Gastrocnemius medialis (tissue), 4 donors: Measurements from ENCODE around the gene ROR1. TPM values are rescaled to one million over a fixed set of nuclear protein-coding genes. Genes with fewer than 3 reads are reported as not detected.

Experiments used
- ATAC-seq, 2 donors: fragments of 150-250 bp; one replicate each; pipeline ENCODE4 v1.9.1; 2016
- DNase-seq, 2 donors: peaks; one replicate each; pipeline ENCODE4 v3.0.0-alpha.2; 2019
- H3K27ac ChIP-seq, 4 donors: fragments of 200-600 bp; sonication (generic); 1 replicate in 1 of 4; 2 replicates in 3 of 4; pipeline ENCODE4 v1.5.1; 2016 to 2018; ENCODE audit warnings: mild to moderate bottlenecking in 2 of 4, moderate library complexity in 1 of 4
- H3K27me3 ChIP-seq, 3 donors: fragments of 200-600 bp; sonication (generic) in 2 of 3; 1 replicate in 1 of 3; 2 replicates in 2 of 3; pipeline versions ENCODE4 v1.5.1 to v1.6.0; 2016 to 2019; ENCODE audit warnings: mild to moderate bottlenecking in 1 of 3, moderate library complexity in 1 of 3
- H3K36me3 ChIP-seq, 2 donors: fragments of 200-600 bp; sonication (generic) in 1 of 2; one replicate each; pipeline ENCODE4 v1.5.1; 2017 to 2018
- H3K4me1 ChIP-seq, 2 donors: fragments of 200-600 bp; sonication (generic) in 1 of 2; one replicate each; pipeline ENCODE4 v1.5.1; 2016 to 2017; ENCODE audit warnings: mild to moderate bottlenecking in 2 of 2
- H3K4me3 ChIP-seq, 4 donors: fragments of 200-600 bp; sonication (generic) in 3 of 4; 1 replicate in 1 of 4; 2 replicates in 3 of 4; pipeline ENCODE4 v1.5.1; 2016 to 2019; ENCODE audit warnings: mild to moderate bottlenecking in 2 of 4
- H3K9me3 ChIP-seq, 3 donors: fragments of 200-600 bp; sonication (generic) in 2 of 3; 1 replicate in 1 of 3; 2 replicates in 2 of 3; pipeline ENCODE4 v1.5.1; 2016 to 2019
- CTCF ChIP-seq, 5 experiments: fragments of 450-650 bp in 3 of 5; fragments of 200-600 bp in 2 of 5; sonication (generic) in 2 of 5; IDR thresholded peaks in 4 of 5; conservative IDR thresholded peaks in 1 of 5; 1 replicate in 4 of 5; 2 replicates in 1 of 5; pipeline ENCODE4 v1.5.1; 2016 to 2019; ENCODE audit warnings: antibody characterized with exemption in 5 of 5, mild to moderate bottlenecking in 3 of 5, moderate library complexity in 3 of 5
- POLR2A ChIP-seq, 2 donors: fragments of 450-650 bp; IDR thresholded peaks; one replicate each; pipeline ENCODE4 v1.6.1; 2017; ENCODE audit warnings: antibody characterized with exemption in 2 of 2, mild to moderate bottlenecking in 2 of 2, moderate library complexity in 2 of 2
- in situ Hi-C, 4 donors: fragments of 200-750 bp; cut with MboI; loops; one replicate each; pipeline versions ENCODE4 v1.15.0 to v1.8.0; 2017; ENCODE audit warnings: low sequenced_read_pairs in 4 of 4
- intact Hi-C: fragments of 100-400 bp; cut with DNase I; formaldehyde crosslinking; loops from one replicate; pipeline ENCODE4 v1.15.1; 2023; ENCODE audit warnings: low total_unique reads
- total RNA-seq, 4 donors: library from RNA; depleted of rRNA; stranded (reverse); fragments of >200 nt; gene quantifications; one replicate each; pipeline versions ENCODE4 v1.1.0 to v1.2.3, GENCODE V29; 2016

ROR1 gene
- total RNA-seq, 4 donors from 2014 or later: 2.5 to 4.3 (median 3.6) TPM

- intact Hi-C loops (no loop called here), in situ Hi-C loops (loop anchor here (10.0 to 25.0 kb wide), 7 partner anchors 194 to 516 kb away; partner anchors contain the start of gene ROR1 (in 2 of the 4))
- no peaks in the 10 kb centered on the region for H3K27me3 ChIP-seq
- TF ChIP-seq CTCF (IDR thresholded peaks at IDR 0.05 in 4 of 5, conservative IDR thresholded peaks at IDR 0.05 in 1 of 5) (no peak), POLR2A (IDR thresholded peaks at IDR 0.05) (no peak)
- ATAC-seq (no peak), DNase-seq (no peak)
- H3K4me3 ChIP-seq: no peak overlapping the region
- no peaks in the 10 kb centered on the region for H3K9me3 ChIP-seq
- H3K36me3 ChIP-seq: no peaks in the 10 kb centered on the region
- H3K4me1 ChIP-seq: peaks cover 0 to 9% of the 10 kb centered on the region in 2 donors
- no peak overlapping the region for H3K27ac ChIP-seq
These were observed 357.3 kb downstream of the ROR1 start for GRCh38 chr1:64131155-64131554.

GRCh38 chr1:64133036-64133435, 359.2 kb downstream of the ROR1 start:
- DNase-seq: no peak
- H3K27ac ChIP-seq: no peak overlapping the region
- no peak for TF ChIP-seq POLR2A (IDR thresholded peaks at IDR 0.05)
- TF ChIP-seq CTCF (IDR thresholded peaks at IDR 0.05 in 4 of 5, conservative IDR thresholded peaks at IDR 0.05 in 1 of 5): no peak
- no peak overlapping the region for H3K4me3 ChIP-seq
- no peaks in the 10 kb centered on the region for H3K27me3 ChIP-seq
- peaks cover 0 to 9% of the 10 kb centered on the region in 2 donors for H3K4me1 ChIP-seq
- no peaks in the 10 kb centered on the region for H3K36me3 ChIP-seq
- intact Hi-C loops (no loop called here), in situ Hi-C loops (loop anchor here (10.0 to 25.0 kb wide), 7 partner anchors 196 to 518 kb away; partner anchors contain the start of gene ROR1 (in 2 of the 4))
- no peak for ATAC-seq
- no peaks in the 10 kb centered on the region for H3K9me3 ChIP-seq

GRCh38 chr1:64135462-64136223, 361.8 kb downstream of the ROR1 start:
- no peak overlapping the region for H3K27ac ChIP-seq
- no peaks in the 10 kb centered on the region for H3K27me3 ChIP-seq
- H3K36me3 ChIP-seq: no peaks in the 10 kb centered on the region
- ATAC-seq (no peak), DNase-seq (no peak)
- in situ Hi-C loops (loop anchor here (5.0 to 25.0 kb wide), 8 partner anchors 198 to 521 kb away; partner anchors contain the start of gene ROR1 (in 3 of the 4)), intact Hi-C loops (loop anchor here (2.0 to 5.0 kb wide), 3 partner anchors 98 to 519 kb away; no protein-coding TSS in a partner anchor)
- no peaks in the 10 kb centered on the region for H3K9me3 ChIP-seq
- no peak overlapping the region for H3K4me3 ChIP-seq
- no peak for TF ChIP-seq CTCF (IDR thresholded peaks at IDR 0.05 in 4 of 5, conservative IDR thresholded peaks at IDR 0.05 in 1 of 5)
- no peaks in the 10 kb centered on the region for H3K4me1 ChIP-seq

- H3K27me3 ChIP-seq: no peaks in the 10 kb centered on the region
- ATAC-seq (no peak), DNase-seq (no peak)
- intact Hi-C loops: loop anchor here (2.0 to 5.0 kb wide), 3 partner anchors 99 to 519 kb away; no protein-coding TSS in a partner anchor
- no peaks in the 10 kb centered on the region for H3K36me3 ChIP-seq
- H3K27ac ChIP-seq: no peak overlapping the region
- H3K4me3 ChIP-seq: no peak overlapping the region
- no peaks in the 10 kb centered on the region for H3K4me1 ChIP-seq
- TF ChIP-seq CTCF (IDR thresholded peaks at IDR 0.05 in 4 of 5, conservative IDR thresholded peaks at IDR 0.05 in 1 of 5) (no peak), POLR2A (IDR thresholded peaks at IDR 0.05) (no peak)
- in situ Hi-C loops: loop anchor here (5.0 to 25.0 kb wide), 8 partner anchors 199 to 521 kb away; partner anchors contain the start of gene ROR1 (in 3 of the 4)
- no peaks in the 10 kb centered on the region for H3K9me3 ChIP-seq
These were observed 362.5 kb downstream of the ROR1 start for GRCh38 chr1:64136296-64136695.
